Mucosa of descending colon (tissue), 3 donors: ENCODE data around the gene PCBP3. TPM values are rescaled to one million over a fixed set of nuclear protein-coding genes. Genes with fewer than 3 reads are reported as not detected.

Experiments
- ATAC-seq: fragments of 200-7000 bp; cut with Tn5 transposase; one replicate; pipeline ENCODE4 v1.9.1; 2020; ENCODE audit warnings: mild to moderate bottlenecking, moderate library complexity
- DNase-seq, 3 donors: peaks; one replicate each; pipeline ENCODE4 v3.0.0-alpha.2; 2020
- H3K36me3 ChIP-seq: fragments of 200-600 bp; one replicate; pipeline ENCODE4 v1.8.0; 2021; ENCODE audit warnings: low read depth, mild to moderate bottlenecking
- H3K4me1 ChIP-seq: fragments of 200-600 bp; one replicate; pipeline ENCODE4 v1.8.0; 2021; ENCODE audit warnings: low read depth, mild to moderate bottlenecking
- H3K4me3 ChIP-seq: fragments of 200-600 bp; one replicate; pipeline ENCODE4 v1.8.0; 2021; ENCODE audit warnings: mild to moderate bottlenecking
- H3K9me3 ChIP-seq: fragments of 200-600 bp; one replicate; pipeline ENCODE4 v1.8.0; 2021; ENCODE audit warnings: mild to moderate bottlenecking
- intact Hi-C, 2 donors: fragments of 100-400 bp; cut with DNase I in 1 of 2; cut with micrococcal nuclease in 1 of 2; formaldehyde crosslinking; loops; one replicate each; pipeline versions ENCODE4 v1.11.0 to v1.11.1; 2022; cut with DNase I, micrococcal nuclease
- total RNA-seq, 3 donors: library from RNA; stranded (reverse); fragmentation: NEBNext Ultra II Directional in 2 of 3; extraction: Animal tissue kit (Norgen Biotek cat#: 25700) in 2 of 3; gene quantifications; one replicate each; pipeline versions ENCODE4 v1.2.1 to v1.2.4, GENCODE V29; 2021 to 2023
- TF ChIP-seq, protein P1 (sequence below): fragments of 200-600 bp; IDR thresholded peaks from one replicate; pipeline ENCODE4 v1.8.0; 2022; ENCODE audit warnings: antibody characterized with exemption, mild to moderate bottlenecking
- donor health status: DM: no; HTN: no; CAD: no; lungs with moderate emphysema.
- donor health status: DM: no; HTN: no; CAD: no.
- donor health status: DM: no; HTN: yes; CAD: no.

Gene PCBP3
- total RNA-seq, 3 donors from 2014 or later, result 4.5 to 18.4 (median 7.6) TPM

DNA sequence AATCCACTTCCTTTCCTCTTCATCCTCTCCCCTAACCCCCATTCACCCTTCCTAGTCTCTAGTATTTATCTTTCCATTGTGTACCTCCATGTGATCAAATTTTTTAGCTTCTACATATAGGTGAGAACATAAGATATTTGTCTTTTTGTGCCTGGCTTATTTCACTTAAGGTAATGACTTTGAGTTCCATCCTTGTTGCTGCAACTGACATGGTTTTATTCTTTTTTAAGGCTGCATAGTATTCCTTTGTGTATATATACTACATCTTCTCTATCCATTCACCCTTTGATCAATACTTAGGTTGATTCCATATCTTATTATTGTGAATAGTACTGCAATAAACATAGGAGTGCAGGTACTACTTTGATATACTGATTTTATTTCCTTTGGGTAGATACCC lies 128.7 kb downstream of the PCBP3 start:
- peaks cover 6% of the 10 kb centered on the region for H3K9me3 ChIP-seq
- no peaks in the 10 kb centered on the region for H3K36me3 ChIP-seq
- intact Hi-C loops, result no loop called here
- no peak for ATAC-seq
- H3K4me1 ChIP-seq, result no peaks in the 10 kb centered on the region
- TF ChIP-seq, protein P1, sequence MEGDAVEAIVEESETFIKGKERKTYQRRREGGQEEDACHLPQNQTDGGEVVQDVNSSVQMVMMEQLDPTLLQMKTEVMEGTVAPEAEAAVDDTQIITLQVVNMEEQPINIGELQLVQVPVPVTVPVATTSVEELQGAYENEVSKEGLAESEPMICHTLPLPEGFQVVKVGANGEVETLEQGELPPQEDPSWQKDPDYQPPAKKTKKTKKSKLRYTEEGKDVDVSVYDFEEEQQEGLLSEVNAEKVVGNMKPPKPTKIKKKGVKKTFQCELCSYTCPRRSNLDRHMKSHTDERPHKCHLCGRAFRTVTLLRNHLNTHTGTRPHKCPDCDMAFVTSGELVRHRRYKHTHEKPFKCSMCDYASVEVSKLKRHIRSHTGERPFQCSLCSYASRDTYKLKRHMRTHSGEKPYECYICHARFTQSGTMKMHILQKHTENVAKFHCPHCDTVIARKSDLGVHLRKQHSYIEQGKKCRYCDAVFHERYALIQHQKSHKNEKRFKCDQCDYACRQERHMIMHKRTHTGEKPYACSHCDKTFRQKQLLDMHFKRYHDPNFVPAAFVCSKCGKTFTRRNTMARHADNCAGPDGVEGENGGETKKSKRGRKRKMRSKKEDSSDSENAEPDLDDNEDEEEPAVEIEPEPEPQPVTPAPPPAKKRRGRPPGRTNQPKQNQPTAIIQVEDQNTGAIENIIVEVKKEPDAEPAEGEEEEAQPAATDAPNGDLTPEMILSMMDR, result no peak
- H3K4me3 ChIP-seq, result no peak overlapping the region
- DNase-seq, result no peak

- intact Hi-C loops, result no loop called here
- DNase-seq, result no peak
- Histone ChIP-seq H3K9me3 (peaks cover 9% of the 10 kb centered on the region), H3K4me1 (no peaks in the 10 kb centered on the region), H3K4me3 (no peak overlapping the region), H3K36me3 (no peaks in the 10 kb centered on the region)
- TF ChIP-seq, protein P1, result no peak
- ATAC-seq, result no peak
Observed at GRCh38 chr21:45774291-45774690, 130.8 kb downstream of the PCBP3 start.

GRCh38 chr21:45776971-45777370 lies 133.4 kb downstream of the PCBP3 start:
- ATAC-seq, result no peak
- H3K36me3 ChIP-seq, result no peaks in the 10 kb centered on the region
- TF ChIP-seq, protein P1, result no peak
- intact Hi-C loops, result no loop called here
- peaks cover 9% of the 10 kb centered on the region for H3K9me3 ChIP-seq
- DNase-seq, result no peak
- no peak overlapping the region for H3K4me3 ChIP-seq
- no peaks in the 10 kb centered on the region for H3K4me1 ChIP-seq

DNA sequence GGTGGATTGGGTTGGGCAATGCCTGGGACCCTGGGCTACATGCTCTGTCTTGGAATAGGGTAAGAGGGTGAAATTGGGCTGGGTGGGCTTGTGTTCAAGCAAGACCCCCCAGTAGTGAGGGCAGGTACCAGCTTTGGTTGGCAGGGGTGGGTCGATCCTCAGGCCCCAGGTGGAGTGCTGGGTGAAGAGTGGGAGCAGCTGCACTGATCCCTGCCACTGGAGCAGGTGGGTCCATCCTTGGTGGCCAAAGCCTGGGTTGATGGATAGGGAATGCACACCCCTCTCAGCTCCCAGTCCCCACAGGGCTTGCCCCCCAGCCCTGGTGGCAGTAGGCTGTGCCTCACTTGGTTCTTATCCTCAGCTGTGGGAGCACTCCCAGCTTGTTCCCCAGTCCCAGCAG lies 135.2 kb downstream of the PCBP3 start:
- intact Hi-C loops, result no loop called here
- DNase-seq (no peak), ATAC-seq (no peak)
- TF ChIP-seq, protein P1, result no peak
- no peaks in the 10 kb centered on the region for H3K36me3 ChIP-seq
- H3K4me3 ChIP-seq, result no peak overlapping the region
- no peaks in the 10 kb centered on the region for H3K4me1 ChIP-seq
- H3K9me3 ChIP-seq, result peaks cover 7% of the 10 kb centered on the region

GRCh38 chr21:45779226-45779625 lies 135.7 kb downstream of the PCBP3 start:
- Histone ChIP-seq H3K36me3 (no peaks in the 10 kb centered on the region), H3K4me3 (no peak overlapping the region), H3K9me3 (peaks cover 7% of the 10 kb centered on the region), H3K4me1 (no peaks in the 10 kb centered on the region)
- ATAC-seq (no peak), DNase-seq (no peak)
- intact Hi-C loops, result no loop called here
- TF ChIP-seq, protein P1, result no peak

DNA sequence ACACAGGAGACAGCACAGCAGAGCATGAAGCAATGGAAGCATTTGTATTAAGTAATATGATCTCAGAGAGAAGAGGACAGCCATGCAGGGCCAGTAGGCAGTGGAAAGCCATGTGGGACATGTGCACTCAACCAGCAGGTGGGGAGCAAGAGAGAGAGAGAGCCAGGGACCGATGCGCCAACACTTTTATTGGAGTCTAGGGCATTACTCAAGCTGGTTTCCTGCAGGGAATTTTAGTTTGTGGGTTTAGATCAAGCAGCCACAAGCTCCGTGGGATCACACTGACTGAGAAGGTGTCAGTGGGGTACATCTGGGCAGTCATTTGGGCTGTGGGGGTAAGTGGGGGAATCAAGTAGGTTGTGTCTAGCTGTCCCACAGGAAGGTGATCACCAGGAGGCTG lies 137.1 kb downstream of the PCBP3 start:
- ATAC-seq (no peak), DNase-seq (no peak)
- Histone ChIP-seq H3K9me3 (peaks cover 7% of the 10 kb centered on the region), H3K4me3 (no peak overlapping the region), H3K36me3 (no peaks in the 10 kb centered on the region), H3K4me1 (no peaks in the 10 kb centered on the region)
- TF ChIP-seq, protein P1, result no peak
- intact Hi-C loops, result no loop called here
